Uterus (tissue), 2 donors: Measurements from ENCODE around the gene GLRX.

Source experiments
- CTCF ChIP-seq, 4 experiments: fragments of 200-600 bp in 2 of 4; fragments of 450-650 bp in 2 of 4; sonication (generic) in 2 of 4; IDR thresholded peaks; one replicate each; pipeline ENCODE4 v1.5.1; 2016 to 2019; ENCODE audit warnings: antibody characterized with exemption in 4 of 4, mild to moderate bottlenecking in 2 of 4, moderate library complexity in 1 of 4
- POLR2A ChIP-seq, 2 donors: fragments of 450-650 bp; IDR thresholded peaks; one replicate each; pipeline ENCODE4 v1.6.1; 2016; ENCODE audit warnings: antibody characterized with exemption in 2 of 2, mild to moderate bottlenecking in 1 of 2, moderate library complexity in 1 of 2

GRCh38 chr5:95798048-95798447 is 24.5 kb downstream of the GLRX start:
- TF ChIP-seq CTCF (IDR thresholded peaks at IDR 0.05) (no peak), POLR2A (IDR thresholded peaks at IDR 0.05) (no peak)
